SK-N-SH (cell line): ENCODE data around the gene SRGAP1. TPM values are rescaled to one million over a fixed set of nuclear protein-coding genes. Genes with fewer than 3 reads are reported as not detected.

Experiments used
- CTCF ChIA-PET: fragments of 300-600, 350-600 bp; formaldehyde crosslinking; extraction: SDS; loops from one replicate; lab custom pipeline; 2021; lab: Yijun Ruan, JAX
- POLR2A ChIA-PET: fragments of 350-600 bp; sonication (Branson Sonifier 250); formaldehyde crosslinking; extraction: SDS; loops from one replicate; lab custom pipeline; 2020; ENCODE audit warnings: antibody characterized with exemption, inconsistent platforms; lab: Yijun Ruan, JAX
- DNase-seq: peaks from one replicate; pipeline ENCODE4 v3.0.0; 2012
- H2AFZ ChIP-seq: fragments of 200-600 bp; sonication (generic); 2 replicates; pipeline ENCODE4 v1.8.1; 2016; ENCODE audit warnings: antibody characterized with exemption, mild to moderate bottlenecking, low read depth
- H3F3A ChIP-seq: fragments of 200-600 bp; sonication (generic); replicated peaks from 2 replicates; pipeline ENCODE3; 2016; ENCODE audit warnings: antibody characterized with exemption, mild to moderate bottlenecking; ENCODE audit not compliant: insufficient read depth
- H3K27ac ChIP-seq, 2 experiments: fragments of 200-500 bp in 1 of 2; fragments of 200-600 bp in 1 of 2; sonication (Bioruptor generic) in 1 of 2; sonication (generic), shearing (Covaris generic) in 1 of 2; 2 replicates each; pipeline versions ENCODE4 v1.5.1 to v1.6.1; 2014 to 2016; ENCODE audit warnings: low read depth in 2 of 2, inconsistent platforms in 1 of 2, low read length in 1 of 2, mild to moderate bottlenecking in 1 of 2, mixed read lengths in 1 of 2
- H3K27me3 ChIP-seq: fragments of 200-600 bp; sonication (generic), shearing (Covaris generic); 2 replicates; pipeline ENCODE4 v1.6.1; 2016; ENCODE audit warnings: mixed run types; ENCODE audit not compliant: insufficient read depth
- H3K36me3 ChIP-seq, 2 experiments: fragments of 200-500 bp in 1 of 2; fragments of 200-600 bp in 1 of 2; sonication (Bioruptor generic) in 1 of 2; sonication (generic) in 1 of 2; replicated peaks in 1 of 2; 2 replicates each; pipeline versions ENCODE3 to v1.5.1; 2014 to 2016; ENCODE audit warnings: low read length in 1 of 2, mild to moderate bottlenecking in 1 of 2; ENCODE audit not compliant: insufficient read depth in 2 of 2, control insufficient read depth in 1 of 2
- H3K4me1 ChIP-seq, 2 experiments: fragments of 200-500 bp in 1 of 2; fragments of 200-600 bp in 1 of 2; sonication (Bioruptor generic) in 1 of 2; sonication (generic), shearing (Covaris generic) in 1 of 2; 2 replicates each; pipeline versions ENCODE4 v1.5.1 to v1.6.1; 2014 to 2016; ENCODE audit warnings: low read depth in 1 of 2, low read length in 1 of 2, mixed run types in 1 of 2; ENCODE audit not compliant: insufficient read depth in 2 of 2, control insufficient read depth in 1 of 2
- H3K4me2 ChIP-seq: fragments of 200-600 bp; sonication (generic), shearing (Covaris generic); 2 replicates; pipeline ENCODE4 v1.6.1; 2017; ENCODE audit warnings: mixed run types
- H3K4me3 ChIP-seq, 2 experiments: fragments of 200-500 bp in 1 of 2; fragments of 200-600 bp in 1 of 2; sonication (Bioruptor generic) in 1 of 2; sonication (generic), shearing (Covaris generic) in 1 of 2; 2 replicates each; pipeline versions ENCODE4 v1.5.1 to v1.8.1; 2014 to 2016; ENCODE audit warnings: low read depth in 2 of 2, inconsistent platforms in 1 of 2, low read length in 1 of 2, mild to moderate bottlenecking in 1 of 2, mixed read lengths in 1 of 2, moderate library complexity in 1 of 2
- H3K79me2 ChIP-seq: fragments of 200-600 bp; sonication (generic); 2 replicates; pipeline ENCODE4 v1.8.1; 2017; ENCODE audit warnings: mild to moderate bottlenecking; ENCODE audit not compliant: insufficient read depth
- H3K9ac ChIP-seq: fragments of 200-600 bp; sonication (generic); 2 replicates; pipeline ENCODE4 v1.6.1; 2017; ENCODE audit warnings: mixed run types
- H3K9me2 ChIP-seq: fragments of 200-600 bp; sonication (generic); 2 replicates; pipeline ENCODE4 v1.6.1; 2017; ENCODE audit warnings: mixed run types
- H3K9me3 ChIP-seq: fragments of 200-600 bp; sonication (generic); 2 replicates; pipeline ENCODE4 v1.6.1; 2017; ENCODE audit warnings: mixed run types, mild to moderate bottlenecking, moderate library complexity
- H4K20me1 ChIP-seq: fragments of 200-600 bp; sonication (generic); 2 replicates; pipeline ENCODE4 v1.6.1; 2017; ENCODE audit warnings: mild to moderate bottlenecking, mixed run types; ENCODE audit not compliant: insufficient read depth
- CHD2 ChIP-seq: fragments of 150-350 bp; IDR thresholded peaks from 2 replicates; pipeline ENCODE4 v1.6.1; 2018; ENCODE audit warnings: low read length; ENCODE audit not compliant: partially characterized antibody
- FOSL2 ChIP-seq: IDR thresholded peaks from 2 replicates; pipeline ENCODE4 v1.4.0; 2012; ENCODE audit warnings: low read depth, mild to moderate bottlenecking, moderate library complexity, borderline replicate concordance
- MEF2A ChIP-seq: IDR thresholded peaks from 2 replicates; pipeline ENCODE4 v1.4.0; 2012; ENCODE audit warnings: low read depth, borderline replicate concordance
- RAD21 ChIP-seq: IDR thresholded peaks from 2 replicates; pipeline ENCODE4 v1.6.1; 2012; ENCODE audit warnings: mild to moderate bottlenecking, low read length
- SMC3 ChIP-seq: IDR thresholded peaks from 2 replicates; pipeline ENCODE4 v1.6.1; 2012; ENCODE audit warnings: low read depth, low read length, improper control_type of control experiment
- TEAD4 ChIP-seq: IDR thresholded peaks from 2 replicates; pipeline ENCODE4 v1.4.0; 2012; ENCODE audit warnings: mild to moderate bottlenecking, borderline replicate concordance; ENCODE audit not compliant: insufficient read depth
- WGBS: methylation state at CpG from one replicate; pipeline ENCODE4 v1.1.6; 2017; ENCODE audit warnings: low lambda C conversion rate; 5-methylcytosine and 5-hydroxymethylcytosine counted together
- polyA plus RNA-seq, 3 experiments: library from polyadenylated mRNA; depleted of rRNA; stranded (reverse); fragments of >200 nt; gene quantifications; 2 replicates each; pipeline ENCODE4 v1.2.3, GENCODE V29; 2012
- small RNA-seq, 7 experiments: library from RNA; depleted of rRNA; stranded (forward); fragments of <200 nt; gene quantifications; one replicate each; pipeline ENCODE3, GENCODE V24; 2012
- TF ChIP-seq, protein P1 (sequence below): IDR thresholded peaks from 2 replicates; pipeline ENCODE4; 2012
- TF ChIP-seq, protein P2 (sequence below): IDR thresholded peaks from 2 replicates; pipeline ENCODE4 v1.6.1; 2012; ENCODE audit warnings: mild to moderate bottlenecking, low read depth, low read length, moderate library complexity

Gene SRGAP1
- polyA plus RNA-seq, 1 of the 3 experiments (the other 2 are of a cell fraction): 2.6 TPM

DNA sequence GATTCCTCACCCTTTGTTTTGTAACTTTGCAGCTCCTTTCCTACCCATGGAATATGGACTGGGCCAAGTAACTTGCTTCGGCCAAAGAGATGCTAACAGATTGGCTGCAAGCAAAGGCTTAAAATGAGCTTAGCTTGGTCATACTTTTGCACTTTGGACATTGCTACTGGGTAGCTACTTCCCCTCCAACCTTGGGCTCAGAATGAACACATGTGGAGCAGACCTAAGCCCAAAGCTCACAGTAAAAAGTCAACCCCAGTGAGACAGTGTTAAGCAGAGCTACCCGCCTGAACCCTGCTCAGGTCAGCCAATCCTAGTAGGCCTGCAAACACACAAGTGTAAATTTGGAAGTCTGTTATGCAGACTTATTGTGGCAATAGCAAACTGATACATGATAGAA lies 363.0 kb downstream of the SRGAP1 start:
- WGBS: 91% methylated on average over 2 of the region's 2 CpGs
- peaks cover 4 to 6% of the 10 kb centered on the region in 2 experiments for H3K36me3 ChIP-seq
- no peaks in the 10 kb centered on the region for H3K4me1 ChIP-seq
- POLR2A ChIA-PET: no interaction called here
- H3K4me2 ChIP-seq: no peak overlapping the region
- no peak overlapping the region for H3K9ac ChIP-seq
- no peak for DNase-seq
- CTCF ChIA-PET: no interaction called here
- no peaks in the 10 kb centered on the region for H3F3A ChIP-seq
- H3K27me3 ChIP-seq: no peaks in the 10 kb centered on the region
- H3K4me3 ChIP-seq: no peak overlapping the region
- no peak overlapping the region for H2AFZ ChIP-seq
- no peaks in the 10 kb centered on the region for H4K20me1 ChIP-seq
- TF ChIP-seq, protein P1, sequence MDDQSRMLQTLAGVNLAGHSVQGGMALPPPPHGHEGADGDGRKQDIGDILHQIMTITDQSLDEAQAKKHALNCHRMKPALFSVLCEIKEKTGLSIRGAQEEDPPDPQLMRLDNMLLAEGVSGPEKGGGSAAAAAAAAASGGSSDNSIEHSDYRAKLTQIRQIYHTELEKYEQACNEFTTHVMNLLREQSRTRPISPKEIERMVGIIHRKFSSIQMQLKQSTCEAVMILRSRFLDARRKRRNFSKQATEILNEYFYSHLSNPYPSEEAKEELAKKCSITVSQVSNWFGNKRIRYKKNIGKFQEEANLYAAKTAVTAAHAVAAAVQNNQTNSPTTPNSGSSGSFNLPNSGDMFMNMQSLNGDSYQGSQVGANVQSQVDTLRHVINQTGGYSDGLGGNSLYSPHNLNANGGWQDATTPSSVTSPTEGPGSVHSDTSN: no peak
- no peak for TF ChIP-seq RAD21
- no peak for TF ChIP-seq TEAD4
- TF ChIP-seq SMC3: no peak
- no peak for TF ChIP-seq MEF2A
- TF ChIP-seq, protein P2, sequence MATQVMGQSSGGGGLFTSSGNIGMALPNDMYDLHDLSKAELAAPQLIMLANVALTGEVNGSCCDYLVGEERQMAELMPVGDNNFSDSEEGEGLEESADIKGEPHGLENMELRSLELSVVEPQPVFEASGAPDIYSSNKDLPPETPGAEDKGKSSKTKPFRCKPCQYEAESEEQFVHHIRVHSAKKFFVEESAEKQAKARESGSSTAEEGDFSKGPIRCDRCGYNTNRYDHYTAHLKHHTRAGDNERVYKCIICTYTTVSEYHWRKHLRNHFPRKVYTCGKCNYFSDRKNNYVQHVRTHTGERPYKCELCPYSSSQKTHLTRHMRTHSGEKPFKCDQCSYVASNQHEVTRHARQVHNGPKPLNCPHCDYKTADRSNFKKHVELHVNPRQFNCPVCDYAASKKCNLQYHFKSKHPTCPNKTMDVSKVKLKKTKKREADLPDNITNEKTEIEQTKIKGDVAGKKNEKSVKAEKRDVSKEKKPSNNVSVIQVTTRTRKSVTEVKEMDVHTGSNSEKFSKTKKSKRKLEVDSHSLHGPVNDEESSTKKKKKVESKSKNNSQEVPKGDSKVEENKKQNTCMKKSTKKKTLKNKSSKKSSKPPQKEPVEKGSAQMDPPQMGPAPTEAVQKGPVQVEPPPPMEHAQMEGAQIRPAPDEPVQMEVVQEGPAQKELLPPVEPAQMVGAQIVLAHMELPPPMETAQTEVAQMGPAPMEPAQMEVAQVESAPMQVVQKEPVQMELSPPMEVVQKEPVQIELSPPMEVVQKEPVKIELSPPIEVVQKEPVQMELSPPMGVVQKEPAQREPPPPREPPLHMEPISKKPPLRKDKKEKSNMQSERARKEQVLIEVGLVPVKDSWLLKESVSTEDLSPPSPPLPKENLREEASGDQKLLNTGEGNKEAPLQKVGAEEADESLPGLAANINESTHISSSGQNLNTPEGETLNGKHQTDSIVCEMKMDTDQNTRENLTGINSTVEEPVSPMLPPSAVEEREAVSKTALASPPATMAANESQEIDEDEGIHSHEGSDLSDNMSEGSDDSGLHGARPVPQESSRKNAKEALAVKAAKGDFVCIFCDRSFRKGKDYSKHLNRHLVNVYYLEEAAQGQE: no peak
- no peak for TF ChIP-seq CHD2
- TF ChIP-seq FOSL2: no peak
- TF ChIP-seq, all 33 proteins: peak for 0
- H3K9me3 ChIP-seq: no peaks in the 10 kb centered on the region
- no peak overlapping the region for H3K27ac ChIP-seq
- no peaks in the 10 kb centered on the region for H3K9me2 ChIP-seq
- H3K79me2 ChIP-seq: no peaks in the 10 kb centered on the region

Small RNAs within 50 kb of the gene (small RNA-seq; reads per million reads assigned to genes)
- gene AC020611.1: 0 reads per million in 7 experiments
- gene RNU6-1009P: 0 reads per million in 7 experiments

Other genes starting within 250 kb of the SRGAP1 start
- gene DPY19L2, start 176.2 kb upstream of the SRGAP1 start, polyA plus RNA-seq (2012; rRNA removed): 4.8 and 8.8 TPM in 2 replicates
- 10.7 and 13.1 TPM in 2 replicates for gene RXYLT1, start 64.8 kb upstream of the SRGAP1 start, polyA plus RNA-seq (2012; rRNA removed)